IPS-NIHi7 (cell line): ENCODE measurements around the gene SCN1A.
A peak's percentile ranks its signal among the peaks of the same experiment; 100 is the strongest.
"Not testable (repeated sequence)": the region's sequence is repeated elsewhere in the genome, so short reads cannot be mapped to it uniquely, and the experiment has no call there.

Source experiments
- DNase-seq: peaks from one replicate; pipeline ENCODE4 v3.0.0; 2012; ENCODE audit warnings: mixed read lengths; ENCODE audit errors: extremely low spot score

Gene SCN1A

DNA sequence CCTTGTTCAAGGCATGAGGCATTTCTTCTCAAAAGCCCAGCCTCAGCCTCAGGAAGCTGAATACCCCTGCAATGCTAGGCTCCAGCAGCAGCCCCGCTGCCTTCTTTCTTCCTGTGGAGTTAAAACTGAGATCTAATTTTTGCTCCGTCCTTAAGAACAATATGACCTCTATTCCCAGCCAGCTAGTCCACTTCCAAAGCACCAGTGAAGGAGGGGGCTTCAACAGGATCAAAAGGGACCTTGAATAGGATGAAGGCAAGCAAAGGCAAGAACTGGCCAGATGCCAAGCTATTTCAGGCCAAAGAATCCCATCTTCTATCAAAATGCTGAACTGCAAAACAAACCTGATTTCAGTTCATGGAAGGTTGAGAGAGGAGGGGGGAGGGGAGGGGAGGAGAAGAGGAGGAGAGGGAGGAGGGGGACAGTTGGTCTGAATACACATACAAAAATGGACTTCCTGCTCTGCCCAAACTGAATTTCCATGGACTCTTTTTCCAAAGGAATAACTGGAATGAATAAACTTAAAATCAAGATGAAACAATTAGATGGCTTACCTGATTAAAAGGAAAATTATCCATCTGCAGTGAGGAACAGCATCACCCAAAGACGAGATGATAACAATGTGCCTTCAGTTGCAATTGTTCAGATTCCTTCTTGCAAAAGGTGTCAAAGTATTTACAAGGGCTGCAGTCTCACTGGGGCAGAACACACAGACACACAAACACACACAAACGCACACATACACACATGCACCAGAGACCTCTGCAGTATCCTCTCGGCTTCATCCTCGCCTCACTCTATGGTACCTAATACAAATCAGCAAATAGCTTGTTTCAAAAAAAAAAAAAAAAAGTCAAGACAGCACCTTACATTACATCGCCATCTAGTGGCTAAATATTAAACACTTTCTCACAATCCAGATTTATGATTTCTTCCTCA lies at the start of gene SCN1A:
Gene SCN1A, minus strand, starts transcription at position 804 of the 939 bp plus-strand sequence. CDS start 54,399 bp downstream, outside the sequence.
- DNase-seq = peak; percentile 30

DNA sequence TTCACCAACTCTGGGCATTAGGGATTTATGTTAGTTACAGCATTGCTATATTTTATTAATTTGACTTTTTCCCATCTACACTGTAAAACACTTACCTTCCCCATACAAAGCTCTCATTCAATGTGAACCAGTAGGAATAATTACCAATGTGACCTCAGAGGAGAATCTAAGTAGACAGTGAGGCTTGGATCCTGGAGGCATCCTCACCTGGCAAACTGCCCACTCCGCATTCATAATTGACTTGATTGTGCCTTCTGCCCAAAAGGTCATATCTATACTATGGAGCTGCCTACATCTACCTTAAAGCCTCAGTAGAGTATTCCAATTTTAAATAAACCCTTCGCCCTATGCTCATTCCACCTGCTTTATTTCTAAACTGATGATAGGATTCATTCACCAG lies 45.4 kb upstream of the SCN1A start:
- DNase-seq = no peak

DNA sequence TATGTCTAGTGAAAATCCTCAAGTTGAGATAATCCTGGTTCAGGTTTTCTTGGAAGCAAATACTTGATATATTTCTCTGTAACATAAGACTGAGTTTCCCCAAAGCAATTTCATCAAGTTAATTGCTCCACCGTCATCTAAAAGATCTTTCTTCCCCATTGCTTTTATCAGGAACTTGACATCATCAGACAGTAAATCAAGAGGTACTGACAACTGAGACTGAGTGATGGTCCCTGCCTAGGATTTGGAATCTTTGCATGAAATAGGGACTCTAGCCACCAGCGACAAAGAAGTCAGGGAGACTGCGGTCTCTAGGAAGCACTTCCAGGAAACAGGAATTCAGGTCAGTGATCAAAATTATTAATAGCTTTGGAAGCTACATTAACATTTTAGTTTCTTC lies 43.4 kb upstream of the SCN1A start:
- no peak for DNase-seq

- no peak for DNase-seq
These were observed 42.5 kb upstream of the SCN1A start for GRCh38 chr2:166170356-166170755.

GRCh38 chr2:166167449-166167848 lies 39.6 kb upstream of the SCN1A start:
- DNase-seq = no peak

- no peak for DNase-seq
These were observed 36.0 kb upstream of the SCN1A start for GRCh38 chr2:166163775-166164174.

DNA sequence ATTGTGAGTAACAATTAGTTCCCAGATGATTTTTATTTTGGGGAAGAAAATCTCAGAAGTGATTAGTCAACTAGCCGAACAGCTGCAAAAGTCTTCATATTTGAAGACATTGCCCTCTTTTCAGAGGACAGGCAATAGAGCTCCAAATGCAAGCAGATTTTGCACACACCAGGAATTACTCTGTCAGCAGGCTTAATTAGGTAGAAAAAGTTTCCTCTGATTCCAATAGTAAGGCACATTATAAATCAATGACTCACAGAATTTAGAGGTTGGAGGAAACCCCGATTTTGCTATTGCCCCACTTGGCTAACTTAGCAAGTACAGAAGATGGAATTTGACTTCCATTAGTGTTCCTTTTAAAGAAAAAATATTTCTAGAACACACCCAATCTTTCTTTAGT lies 30.7 kb upstream of the SCN1A start:
- DNase-seq = no peak

GRCh38 chr2:166157578-166157977 lies 29.8 kb upstream of the SCN1A start:
- no peak for DNase-seq

GRCh38 chr2:166156985-166157490 lies 29.2 kb upstream of the SCN1A start:
- no peak for DNase-seq

DNA sequence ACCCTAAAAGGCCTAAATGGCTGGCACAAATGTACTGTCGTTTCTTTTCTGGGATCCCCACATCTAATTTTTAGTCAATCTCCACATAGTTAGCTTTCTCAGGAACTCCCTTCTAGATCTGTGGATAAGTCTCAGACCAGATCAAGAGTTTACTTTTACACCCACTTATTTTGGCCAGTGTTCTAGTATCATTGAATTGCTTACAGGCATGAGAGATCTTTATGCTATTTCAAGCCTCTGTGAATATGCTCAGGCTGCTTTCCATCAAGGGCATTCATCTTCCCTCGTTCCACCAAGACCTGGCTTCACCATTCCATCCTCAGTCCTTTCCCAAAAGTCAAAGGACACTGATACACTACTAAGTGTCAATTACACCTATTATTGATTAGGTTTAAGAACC lies 27.8 kb upstream of the SCN1A start:
- DNase-seq = no peak

GRCh38 chr2:166154685-166155338 lies 27.0 kb upstream of the SCN1A start:
- no peak for DNase-seq

- DNase-seq = no peak
These were observed 24.2 kb upstream of the SCN1A start for GRCh38 chr2:166152064-166152463.

GRCh38 chr2:166148500-166149400 lies 20.9 kb upstream of the SCN1A start:
- DNase-seq = peak; percentile 27

GRCh38 chr2:166147883-166148282 lies 20.1 kb upstream of the SCN1A start:
- no peak for DNase-seq

DNA sequence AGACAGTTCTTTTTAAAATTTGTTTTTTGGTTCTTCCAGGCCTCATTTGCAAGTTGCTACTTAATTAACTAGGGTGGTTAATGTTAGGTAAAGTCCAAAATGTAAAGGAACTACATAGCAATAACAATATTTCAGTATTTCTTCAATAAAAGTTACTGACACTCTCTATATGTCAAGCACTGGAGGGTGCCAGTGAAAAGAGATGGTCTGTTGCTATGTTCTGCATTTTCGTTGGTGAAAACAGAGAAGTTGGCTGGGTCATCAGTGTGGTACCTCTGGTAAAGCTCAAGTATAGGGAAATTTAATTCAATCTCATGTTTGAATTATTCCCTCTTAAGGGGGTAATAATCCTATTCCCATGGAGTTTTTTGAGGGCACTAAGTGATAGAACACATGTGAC lies 16.3 kb upstream of the SCN1A start:
- DNase-seq = no peak

- no peak for DNase-seq
These were observed 13.1 kb upstream of the SCN1A start for GRCh38 chr2:166140932-166141331.

GRCh38 chr2:166140475-166140874 lies 12.7 kb upstream of the SCN1A start:
- no peak for DNase-seq

- not testable (repeated sequence) for DNase-seq
These were observed 11.7 kb upstream of the SCN1A start for GRCh38 chr2:166139479-166139878.

DNA sequence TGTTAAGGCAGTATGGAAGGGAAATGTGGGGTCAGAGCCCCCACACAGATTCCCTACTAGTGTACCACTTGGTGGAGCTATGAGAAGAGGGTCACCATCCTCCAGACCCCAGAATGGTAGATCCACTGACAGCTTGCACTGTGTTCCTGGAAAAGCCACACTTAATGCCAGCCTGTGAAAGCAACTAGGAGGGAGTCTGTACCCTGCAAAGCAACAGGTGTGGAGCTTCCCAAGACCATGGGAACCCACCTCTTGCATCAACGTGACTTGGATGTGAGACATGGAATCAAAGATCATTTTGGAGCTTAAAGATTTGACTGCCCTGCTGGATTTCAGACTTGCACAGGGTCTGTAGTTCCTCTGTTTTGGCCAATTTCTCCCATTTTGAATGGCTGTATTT lies 10.8 kb upstream of the SCN1A start:
- DNase-seq = no peak

GRCh38 chr2:166138144-166138543 lies 10.3 kb upstream of the SCN1A start:
- DNase-seq = no peak

DNA sequence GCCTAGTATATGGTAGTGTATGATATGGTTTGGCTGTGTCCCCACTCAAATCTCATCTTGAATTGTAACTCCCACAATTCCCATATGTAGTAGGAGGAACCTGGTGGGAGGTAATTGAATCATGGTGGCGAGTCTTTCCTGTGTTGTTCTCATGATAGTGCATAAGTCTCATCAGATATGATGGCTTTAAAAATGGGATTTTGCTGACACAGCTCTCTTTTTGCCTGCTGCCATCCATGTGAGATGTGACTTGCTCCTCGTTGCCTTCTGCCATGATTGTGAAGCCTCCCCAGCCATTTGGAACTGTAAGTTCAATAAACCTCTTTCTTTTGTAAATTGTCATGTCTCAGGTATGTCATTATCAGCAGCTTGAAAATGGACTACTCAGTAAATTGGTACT lies 9.5 kb upstream of the SCN1A start:
- no peak for DNase-seq

- no peak for DNase-seq
These were observed 8.0 kb upstream of the SCN1A start for GRCh38 chr2:166135849-166136258.
